Thyroid gland (tissue), 4 donors: Measurements from ENCODE around the gene SEPSECS. TPM values are rescaled to one million over a fixed set of nuclear protein-coding genes. Genes with fewer than 3 reads are reported as not detected.

Source experiments
- DNase-seq, 2 donors: peaks; one replicate each; pipeline ENCODE4 v3.0.0-alpha.2; 2019
- H3K27ac ChIP-seq, 3 donors: fragments of 200-600 bp; sonication (generic); 1 replicate in 2 of 3; 2 replicates in 1 of 3; pipeline ENCODE4 v1.5.1; 2016 to 2019; ENCODE audit warnings: mild to moderate bottlenecking in 1 of 3, moderate library complexity in 1 of 3
- H3K27me3 ChIP-seq: fragments of 200-600 bp; sonication (generic); one replicate; pipeline ENCODE4 v1.5.1; 2019
- H3K36me3 ChIP-seq, 2 donors: fragments of 200-600 bp; sonication (generic); one replicate each; pipeline ENCODE4 v1.5.1; 2016 to 2019
- H3K4me1 ChIP-seq, 2 donors: fragments of 200-600 bp; sonication (generic); one replicate each; pipeline ENCODE4 v1.5.1; 2017 to 2019
- H3K4me3 ChIP-seq, 3 donors: fragments of 200-600 bp; sonication (generic); replicated peaks in 1 of 3; 1 replicate in 2 of 3; 2 replicates in 1 of 3; pipeline ENCODE4 v1.5.1; 2016; ENCODE audit warnings: mild to moderate bottlenecking in 1 of 3
- H3K9me3 ChIP-seq: fragments of 200-600 bp; sonication (generic); one replicate; pipeline ENCODE4 v1.5.1; 2017
- CTCF ChIP-seq, 6 experiments: fragments of 200-600 bp in 3 of 6; fragments of 450-650 bp in 3 of 6; sonication (generic) in 3 of 6; IDR thresholded peaks; one replicate each; pipeline ENCODE4 v1.5.1; 2016 to 2019; ENCODE audit warnings: antibody characterized with exemption in 6 of 6, mild to moderate bottlenecking in 2 of 6, inconsistent platforms in 1 of 6, moderate library complexity in 1 of 6
- POLR2A ChIP-seq, 2 donors: fragments of 450-650 bp; IDR thresholded peaks; one replicate each; pipeline ENCODE4 v1.6.1; 2017; ENCODE audit warnings: antibody characterized with exemption in 2 of 2, mild to moderate bottlenecking in 2 of 2, moderate library complexity in 1 of 2
- WGBS, 2 donors: methylation state at CpG; one replicate each; pipeline ENCODE4 v1.1.5; 2017; 5-methylcytosine and 5-hydroxymethylcytosine counted together
- intact Hi-C: fragments of 100-400 bp; cut with DNase I; formaldehyde crosslinking; loops from one replicate; pipeline ENCODE4 v1.15.1; 2023
- total RNA-seq, 4 donors: library from RNA; depleted of rRNA; stranded (reverse); fragments of >200 nt; gene quantifications; one replicate each; pipeline ENCODE4 v1.2.3, GENCODE V29; 2016

SEPSECS gene
- total RNA-seq, 4 donors from 2014 or later, result 9.2 to 22.3 (median 13.5) TPM

- no peaks in the 10 kb centered on the region for H3K9me3 ChIP-seq
- DNase-seq, result no peak
- peaks cover 13 to 22% of the 10 kb centered on the region in 2 donors for H3K4me1 ChIP-seq
- WGBS, 2 donors, result 5% methylated on average over 16 of the region's 16 CpGs
- intact Hi-C loops, result loop anchor here (10.0 kb wide), 1 partner anchor 144 kb away; no protein-coding TSS in a partner anchor
- no peaks in the 10 kb centered on the region for H3K36me3 ChIP-seq
- no peaks in the 10 kb centered on the region for H3K27me3 ChIP-seq
- peak in 1 of 6 experiments; percentile 11 for TF ChIP-seq CTCF (IDR thresholded peaks at IDR 0.05)
- no peak for TF ChIP-seq POLR2A (IDR thresholded peaks at IDR 0.05)
- peak overlapping the region; percentile 2 to 93 (median 90) for H3K27ac ChIP-seq
- peak overlapping the region; percentile 10 to 79 (median 39) for H3K4me3 ChIP-seq
Measured at GRCh38 chr4:25160714-25161592, 704 bp upstream of the SEPSECS start.

GRCh38 chr4:25158817-25159216, 1.4 kb downstream of the SEPSECS start:
- 91% methylated on average over 7 of the region's 7 CpGs for WGBS, 2 donors
- no peak overlapping the region for H3K27ac ChIP-seq
- peaks cover 13 to 22% of the 10 kb centered on the region in 2 donors for H3K4me1 ChIP-seq
- no peaks in the 10 kb centered on the region for H3K9me3 ChIP-seq
- no peaks in the 10 kb centered on the region for H3K36me3 ChIP-seq
- TF ChIP-seq POLR2A (IDR thresholded peaks at IDR 0.05), result no peak
- TF ChIP-seq CTCF (IDR thresholded peaks at IDR 0.05), result no peak
- DNase-seq, result no peak
- intact Hi-C loops, result no loop called here
- no peaks in the 10 kb centered on the region for H3K27me3 ChIP-seq
- H3K4me3 ChIP-seq, result no peak overlapping the region

- 89 to 92% methylated on average over 1 of the region's 1 CpG for WGBS, 2 donors
- intact Hi-C loops, result no loop called here
Measured at GRCh38 chr4:25157081-25157480, 3.2 kb downstream of the SEPSECS start.

GRCh38 chr4:25155947-25156346, 4.3 kb downstream of the SEPSECS start:
- no peak for DNase-seq
- Histone ChIP-seq H3K27ac (no peak overlapping the region), H3K9me3 (no peaks in the 10 kb centered on the region), H3K27me3 (no peaks in the 10 kb centered on the region), H3K36me3 (no peaks in the 10 kb centered on the region), H3K4me3 (no peak overlapping the region), H3K4me1 (peaks cover 6 to 7% of the 10 kb centered on the region in 2 donors)
- TF ChIP-seq CTCF (IDR thresholded peaks at IDR 0.05), result no peak
- TF ChIP-seq POLR2A (IDR thresholded peaks at IDR 0.05), result no peak
- 93 to 96% methylated on average over 5 of the region's 5 CpGs for WGBS, 2 donors
- intact Hi-C loops, result no loop called here

More at GRCh38 chr4:25157081-25157480, 3.2 kb downstream of the SEPSECS start:
- H3K9me3 ChIP-seq, result no peaks in the 10 kb centered on the region
- TF ChIP-seq CTCF (IDR thresholded peaks at IDR 0.05), result no peak
- no peak for TF ChIP-seq POLR2A (IDR thresholded peaks at IDR 0.05)
- H3K27ac ChIP-seq, result no peak overlapping the region
- peaks cover 13 to 18% of the 10 kb centered on the region in 2 donors for H3K4me1 ChIP-seq
- DNase-seq, result no peak
- no peaks in the 10 kb centered on the region for H3K27me3 ChIP-seq
- no peaks in the 10 kb centered on the region for H3K36me3 ChIP-seq
- H3K4me3 ChIP-seq, result no peak overlapping the region
